Measurements from ENCODE around the gene VPS37C.

VPS37C gene

GRCh38 chr11:61121917-61122316 is 39.3 kb downstream of the VPS37C start:
- Mint-ChIP-seq H3K27me3 (no peaks in the 10 kb centered on the region), H3K9me3 (no peaks in the 10 kb centered on the region), H3K27ac (no peak overlapping the region), H3K4me1 (peaks cover 67% of the 10 kb centered on the region), H3K4me3 (no peak overlapping the region)
- DNase-seq (no peak), ATAC-seq (no peak)

- Mint-ChIP-seq H3K27me3 (no peaks in the 10 kb centered on the region), H3K4me3 (no peak overlapping the region), H3K4me1 (peaks cover 67% of the 10 kb centered on the region), H3K27ac (peak overlapping the region in 1 of 2 donors; percentile 65), H3K9me3 (no peaks in the 10 kb centered on the region)
- no peak for ATAC-seq
- no peak for DNase-seq
These were observed 39.9 kb downstream of the VPS37C start for GRCh38 chr11:61121192-61121831.

GRCh38 chr11:61120706-61121191 is 40.5 kb downstream of the VPS37C start:
- DNase-seq (no peak), ATAC-seq (peak; percentile 55)
- no peaks in the 10 kb centered on the region for H3K9me3 Mint-ChIP-seq
- H3K4me3 Mint-ChIP-seq = no peak overlapping the region
- no peaks in the 10 kb centered on the region for H3K27me3 Mint-ChIP-seq
- peaks cover 67% of the 10 kb centered on the region for H3K4me1 Mint-ChIP-seq
- peak overlapping the region; percentile 27 to 65 for H3K27ac Mint-ChIP-seq

GRCh38 chr11:61120099-61120705 is 41.0 kb downstream of the VPS37C start:
- Mint-ChIP-seq H3K27ac (peak overlapping the region; percentile 84 to 85), H3K27me3 (no peaks in the 10 kb centered on the region), H3K4me1 (peaks cover 70% of the 10 kb centered on the region), H3K9me3 (no peaks in the 10 kb centered on the region), H3K4me3 (peak overlapping the region; percentile 46 to 59)
- peak; percentile 19 for ATAC-seq
- DNase-seq = no peak

GRCh38 chr11:61119571-61119970 is 41.7 kb downstream of the VPS37C start:
- Mint-ChIP-seq H3K27me3 (no peaks in the 10 kb centered on the region), H3K4me3 (peak overlapping the region; percentile 46 to 59), H3K4me1 (peaks cover 76% of the 10 kb centered on the region), H3K9me3 (no peaks in the 10 kb centered on the region), H3K27ac (peak overlapping the region; percentile 84 to 85)
- no peak for DNase-seq
- ATAC-seq = no peak

- no peak for DNase-seq
- peaks cover 82% of the 10 kb centered on the region for H3K4me1 Mint-ChIP-seq
- H3K27ac Mint-ChIP-seq = peak overlapping the region in 1 of 2 donors; percentile 84
- no peaks in the 10 kb centered on the region for H3K9me3 Mint-ChIP-seq
- H3K4me3 Mint-ChIP-seq = peak overlapping the region; percentile 46 to 59
- peak; percentile 42 for ATAC-seq
- no peaks in the 10 kb centered on the region for H3K27me3 Mint-ChIP-seq
These were observed 42.2 kb downstream of the VPS37C start for GRCh38 chr11:61119055-61119454.

- Mint-ChIP-seq H3K4me3 (peak overlapping the region in 1 of 2 donors; percentile 56), H3K27ac (peak overlapping the region; percentile 3 to 84)
These were observed 42.8 kb downstream of the VPS37C start for GRCh38 chr11:61118406-61118805.

GRCh38 chr11:61118004-61118403 is 43.2 kb downstream of the VPS37C start:
- Mint-ChIP-seq H3K27ac (peak overlapping the region in 1 of 2 donors; percentile 84), H3K4me1 (peaks cover 89% of the 10 kb centered on the region), H3K4me3 (no peak overlapping the region), H3K9me3 (no peaks in the 10 kb centered on the region), H3K27me3 (no peaks in the 10 kb centered on the region)
- DNase-seq (no peak), ATAC-seq (no peak)

More at GRCh38 chr11:61118406-61118805, 42.8 kb downstream of the VPS37C start:
- no peak for ATAC-seq
- Mint-ChIP-seq H3K4me1 (peaks cover 88% of the 10 kb centered on the region), H3K27me3 (no peaks in the 10 kb centered on the region), H3K9me3 (no peaks in the 10 kb centered on the region)
- DNase-seq = no peak

GRCh38 chr11:61117168-61117520 is 44.1 kb downstream of the VPS37C start:
- peak overlapping the region in 1 of 2 donors; percentile 2 for H3K4me3 Mint-ChIP-seq

GRCh38 chr11:61116426-61117167 is 44.6 kb downstream of the VPS37C start:
- no peaks in the 10 kb centered on the region for H3K27me3 Mint-ChIP-seq
- peaks cover 96% of the 10 kb centered on the region for H3K4me1 Mint-ChIP-seq
- H3K9me3 Mint-ChIP-seq = no peaks in the 10 kb centered on the region
- no peak for ATAC-seq
- no peak for DNase-seq
- H3K4me3 Mint-ChIP-seq = peak overlapping the region; percentile 2 to 50
- peak overlapping the region; percentile 86 to 88 for H3K27ac Mint-ChIP-seq

More at GRCh38 chr11:61117168-61117520, 44.1 kb downstream of the VPS37C start:
- Mint-ChIP-seq H3K27ac (no peak overlapping the region), H3K27me3 (no peaks in the 10 kb centered on the region), H3K4me1 (peaks cover 93% of the 10 kb centered on the region), H3K9me3 (no peaks in the 10 kb centered on the region)
- ATAC-seq = no peak
- DNase-seq = no peak

- ATAC-seq (no peak), DNase-seq (no peak)
- Mint-ChIP-seq H3K4me1 (peaks cover 96% of the 10 kb centered on the region), H3K27ac (peak overlapping the region; percentile 86 to 88), H3K9me3 (no peaks in the 10 kb centered on the region), H3K4me3 (peak overlapping the region in 1 of 2 donors; percentile 50), H3K27me3 (no peaks in the 10 kb centered on the region)
These were observed 45.6 kb downstream of the VPS37C start for GRCh38 chr11:61115498-61116224.

GRCh38 chr11:61114913-61115312 is 46.3 kb downstream of the VPS37C start:
- no peaks in the 10 kb centered on the region for H3K27me3 Mint-ChIP-seq
- DNase-seq = no peak
- no peak for ATAC-seq
- no peaks in the 10 kb centered on the region for H3K9me3 Mint-ChIP-seq
- H3K4me1 Mint-ChIP-seq = peaks cover 96% of the 10 kb centered on the region
- peak overlapping the region in 1 of 2 donors; percentile 32 for H3K4me3 Mint-ChIP-seq
- no peak overlapping the region for H3K27ac Mint-ChIP-seq

GRCh38 chr11:61113201-61113600 is 48.0 kb downstream of the VPS37C start:
- Mint-ChIP-seq H3K9me3 (no peaks in the 10 kb centered on the region), H3K4me1 (peaks cover 96% of the 10 kb centered on the region), H3K27me3 (no peaks in the 10 kb centered on the region), H3K4me3 (peak overlapping the region; percentile 86 to 94), H3K27ac (peak overlapping the region; percentile 60 to 85)
- DNase-seq = no peak
- no peak for ATAC-seq

- no peak for DNase-seq
- no peak for ATAC-seq
- H3K4me3 Mint-ChIP-seq = peak overlapping the region; percentile 86 to 94
These were observed 48.7 kb downstream of the VPS37C start for GRCh38 chr11:61112575-61112974.

GRCh38 chr11:61111786-61112517 is 49.3 kb downstream of the VPS37C start:
- H3K27ac Mint-ChIP-seq = peak overlapping the region; percentile 94 to 98
- peak; percentile 64 to 86 for DNase-seq
- H3K4me3 Mint-ChIP-seq = peak overlapping the region; percentile 86 to 94
- H3K4me1 Mint-ChIP-seq = peaks cover 100% of the 10 kb centered on the region
- peak; percentile 99 for ATAC-seq
- no peaks in the 10 kb centered on the region for H3K27me3 Mint-ChIP-seq
- H3K9me3 Mint-ChIP-seq = no peaks in the 10 kb centered on the region

More at GRCh38 chr11:61112575-61112974, 48.7 kb downstream of the VPS37C start:
- peaks cover 96% of the 10 kb centered on the region for H3K4me1 Mint-ChIP-seq
- peak overlapping the region; percentile 94 to 98 for H3K27ac Mint-ChIP-seq
- no peaks in the 10 kb centered on the region for H3K9me3 Mint-ChIP-seq
- H3K27me3 Mint-ChIP-seq = no peaks in the 10 kb centered on the region
